Measurements from ENCODE around the gene EDN2. TPM values are rescaled to one million over a fixed set of nuclear protein-coding genes. Genes with fewer than 3 reads are reported as not detected.

EDN2 gene
- total RNA-seq, 1 experiment from 2014 or later = 0.24 TPM

GRCh38 chr1:41524676-41525675 lies 40.5 kb upstream of the EDN2 start:
- no peak overlapping the region for H3K4me3 Mint-ChIP-seq
- Histone ChIP-seq H4K91ac (ENCODE audit: insufficient read length, low read depth, low read length) (no peak overlapping the region), H2AFZ (ENCODE audit: low read length) (no peak overlapping the region), H2BK12ac (ENCODE audit: insufficient read length, low read depth, low read length) (no peak overlapping the region), H3K27ac (ENCODE audit: insufficient read length, low read depth, low read length) (no peak overlapping the region), H2BK15ac (ENCODE audit: low read depth, low read length) (no peak overlapping the region), H3K9ac (ENCODE audit: extremely low read depth, insufficient read length, low read length) (no peak overlapping the region), H3K56ac (ENCODE audit: insufficient read length, low read depth, low read length) (no peak overlapping the region), H3K79me2 (ENCODE audit: insufficient read depth, low read length) (no peaks in the 10 kb centered on the region), H3K23ac (ENCODE audit: insufficient read length, low read depth, low read length) (no peak overlapping the region), H4K20me1 (ENCODE audit: control insufficient read depth, insufficient read depth, insufficient read length) (no peaks in the 10 kb centered on the region), H2AK5ac (ENCODE audit: insufficient read length, low read length) (no peak overlapping the region), H3K18ac (ENCODE audit: insufficient read length, low read depth, low read length) (no peak overlapping the region), H2BK120ac (ENCODE audit: low read depth, low read length, poor library complexity, severe bottlenecking) (no peak overlapping the region), H3K4me2 (ENCODE audit: insufficient read depth, insufficient read length, low read length) (no peak overlapping the region), H3T11ph (ENCODE audit: low read length) (no peak overlapping the region), H3K4ac (ENCODE audit: low read depth, low read length) (no peak overlapping the region), H3K27me3 (ENCODE audit: insufficient read depth, low read length) (no peaks in the 10 kb centered on the region), H3K23me2 (ENCODE audit: insufficient read length, low read depth, low read length, poor library complexity, severe bottlenecking) (no peaks in the 10 kb centered on the region), H4K8ac (replicated peaks; ENCODE audit: insufficient read length, low read depth, low read length) (no peak overlapping the region), H2BK5ac (ENCODE audit: insufficient read length, low read length) (no peak overlapping the region), H3K14ac (ENCODE audit: insufficient read depth, low read length) (no peak overlapping the region), H2BK20ac (ENCODE audit: low read depth, low read length, poor library complexity, severe bottlenecking) (no peak overlapping the region), H3K4me1 (ENCODE audit: insufficient read depth, low read length) (no peaks in the 10 kb centered on the region), H3K79me1 (ENCODE audit: insufficient read depth, low read depth, low read length, poor library complexity, severe bottlenecking) (no peaks in the 10 kb centered on the region), H3K9me3 (ENCODE audit: control insufficient read depth, low read depth, low read length) (no peaks in the 10 kb centered on the region), H4K5ac (ENCODE audit: insufficient read length, low read depth, low read length) (no peak overlapping the region)
- peaks cover 0 to 4% (median 2%) of the 10 kb centered on the region in 3 experiments; a peak in 3 of 7 replicates for H3K36me3 Mint-ChIP-seq (ENCODE audit: insufficient read depth in 1 of 3, low read depth in 3 of 3)
- peaks cover 0 to 12% of the 10 kb centered on the region in 2 experiments; a peak in 2 of 4 replicates for H3K4me1 Mint-ChIP-seq
- DNase-seq = no peak
- H3K27ac Mint-ChIP-seq = no peak overlapping the region; a peak in 2 of 7 replicates
- peaks cover 2% of the 10 kb centered on the region; the same call in 1 of the 2 replicates for H3K27me3 Mint-ChIP-seq (ENCODE audit: low read depth)
- peaks cover 7 to 26% of the 10 kb centered on the region in 2 experiments; a peak in 4 of 5 replicates for H3K9me3 Mint-ChIP-seq
- WGBS (ENCODE audit: extremely low coverage, insufficient read length, low lambda C conversion rate) = no CpG with 5 or more reads among the region's 30 CpGs
- TF ChIP-seq, protein P1, sequence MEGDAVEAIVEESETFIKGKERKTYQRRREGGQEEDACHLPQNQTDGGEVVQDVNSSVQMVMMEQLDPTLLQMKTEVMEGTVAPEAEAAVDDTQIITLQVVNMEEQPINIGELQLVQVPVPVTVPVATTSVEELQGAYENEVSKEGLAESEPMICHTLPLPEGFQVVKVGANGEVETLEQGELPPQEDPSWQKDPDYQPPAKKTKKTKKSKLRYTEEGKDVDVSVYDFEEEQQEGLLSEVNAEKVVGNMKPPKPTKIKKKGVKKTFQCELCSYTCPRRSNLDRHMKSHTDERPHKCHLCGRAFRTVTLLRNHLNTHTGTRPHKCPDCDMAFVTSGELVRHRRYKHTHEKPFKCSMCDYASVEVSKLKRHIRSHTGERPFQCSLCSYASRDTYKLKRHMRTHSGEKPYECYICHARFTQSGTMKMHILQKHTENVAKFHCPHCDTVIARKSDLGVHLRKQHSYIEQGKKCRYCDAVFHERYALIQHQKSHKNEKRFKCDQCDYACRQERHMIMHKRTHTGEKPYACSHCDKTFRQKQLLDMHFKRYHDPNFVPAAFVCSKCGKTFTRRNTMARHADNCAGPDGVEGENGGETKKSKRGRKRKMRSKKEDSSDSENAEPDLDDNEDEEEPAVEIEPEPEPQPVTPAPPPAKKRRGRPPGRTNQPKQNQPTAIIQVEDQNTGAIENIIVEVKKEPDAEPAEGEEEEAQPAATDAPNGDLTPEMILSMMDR (conservative IDR thresholded peaks at IDR 0.05) = no peak

Data from H9 (cell line).